ENCODE data around the gene LRWD1. TPM values are rescaled to one million over a fixed set of nuclear protein-coding genes. Genes with fewer than 3 reads are reported as not detected.

LRWD1 gene
- total and polyA plus RNA-seq, 2 experiments from 2014 or later, result 16.0 to 17.8 TPM

DNA sequence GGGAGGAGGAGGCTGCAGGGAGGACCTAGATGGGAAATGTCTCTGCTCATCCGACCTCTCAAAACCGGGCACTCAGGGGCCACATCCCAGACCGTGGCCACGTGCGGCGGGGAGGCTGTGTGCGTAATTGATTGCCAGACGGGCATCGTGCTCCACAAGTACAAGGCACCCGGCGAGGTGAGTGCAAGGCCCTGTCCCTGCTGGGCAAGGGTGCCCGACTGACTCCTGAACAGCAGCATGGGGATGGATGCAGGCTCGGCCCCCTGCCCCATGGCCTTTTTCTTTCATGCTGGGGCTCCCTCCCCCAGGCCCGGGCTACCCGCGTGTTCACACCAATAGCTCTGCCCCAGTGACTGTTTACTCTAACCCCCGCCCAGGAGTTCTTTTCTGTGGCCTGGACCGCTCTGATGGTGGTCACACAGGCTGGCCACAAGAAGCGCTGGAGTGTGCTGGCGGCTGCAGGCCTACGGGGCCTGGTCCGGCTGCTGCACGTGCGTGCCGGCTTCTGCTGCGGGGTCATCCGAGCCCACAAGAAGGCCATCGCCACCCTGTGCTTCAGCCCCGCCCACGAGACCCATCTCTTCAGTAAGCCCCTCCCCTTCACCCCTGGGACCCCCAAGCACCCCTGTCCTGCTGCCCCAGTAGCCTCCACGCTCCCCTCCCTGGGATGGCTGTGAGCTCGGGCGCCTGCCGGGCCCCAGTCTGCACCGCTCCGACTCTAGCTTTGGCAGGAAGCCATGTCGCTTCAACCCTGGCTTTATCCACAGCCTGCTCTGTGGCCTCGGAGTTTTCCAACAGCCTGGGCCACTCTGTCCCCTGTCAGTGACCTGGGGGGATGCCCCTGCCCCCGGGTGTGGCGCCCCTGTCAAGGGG lies 3.9 kb downstream of the LRWD1 start:
- no peaks in the 10 kb centered on the region for H3K36me3 ChIP-seq (replicated peaks; ENCODE audit: insufficient read depth, low read depth)

DNA sequence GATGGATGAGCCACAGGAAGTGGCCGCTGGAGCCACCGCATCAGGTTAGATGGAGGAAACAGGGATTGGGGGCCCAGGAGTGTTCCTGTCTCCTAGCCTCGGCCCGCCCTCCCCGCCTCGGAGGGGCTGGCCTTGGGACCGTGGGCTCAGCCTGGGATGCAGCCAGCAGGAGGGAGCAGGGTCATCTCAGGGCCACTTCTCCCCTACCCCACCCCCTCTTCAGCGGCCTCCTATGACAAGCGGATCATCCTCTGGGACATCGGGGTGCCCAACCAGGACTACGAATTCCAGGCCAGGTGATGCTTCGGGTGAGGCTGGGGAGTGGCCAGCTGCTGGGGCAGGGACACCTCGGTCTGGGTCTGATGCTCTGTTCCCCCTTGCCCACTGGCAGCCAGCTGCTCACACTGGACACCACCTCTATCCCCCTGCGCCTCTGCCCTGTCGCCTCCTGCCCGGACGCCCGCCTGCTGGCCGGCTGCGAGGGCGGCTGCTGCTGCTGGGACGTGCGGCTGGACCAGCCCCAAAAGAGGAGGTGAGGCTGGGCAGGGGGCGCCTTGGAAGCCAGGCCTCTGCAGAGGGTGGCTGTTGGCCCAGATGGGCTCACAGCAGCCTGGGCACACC lies 4.7 kb downstream of the LRWD1 start:
- TF ChIP-seq EZH2phosphoT487 (IDR thresholded peaks at IDR 0.05; ENCODE audit: low read depth, severe bottlenecking, unreplicated experiment) (no peak), EZH2 (IDR thresholded peaks at IDR 0.05; ENCODE audit: borderline replicate concordance) (no peak)
- TF ChIP-seq, protein P1, sequence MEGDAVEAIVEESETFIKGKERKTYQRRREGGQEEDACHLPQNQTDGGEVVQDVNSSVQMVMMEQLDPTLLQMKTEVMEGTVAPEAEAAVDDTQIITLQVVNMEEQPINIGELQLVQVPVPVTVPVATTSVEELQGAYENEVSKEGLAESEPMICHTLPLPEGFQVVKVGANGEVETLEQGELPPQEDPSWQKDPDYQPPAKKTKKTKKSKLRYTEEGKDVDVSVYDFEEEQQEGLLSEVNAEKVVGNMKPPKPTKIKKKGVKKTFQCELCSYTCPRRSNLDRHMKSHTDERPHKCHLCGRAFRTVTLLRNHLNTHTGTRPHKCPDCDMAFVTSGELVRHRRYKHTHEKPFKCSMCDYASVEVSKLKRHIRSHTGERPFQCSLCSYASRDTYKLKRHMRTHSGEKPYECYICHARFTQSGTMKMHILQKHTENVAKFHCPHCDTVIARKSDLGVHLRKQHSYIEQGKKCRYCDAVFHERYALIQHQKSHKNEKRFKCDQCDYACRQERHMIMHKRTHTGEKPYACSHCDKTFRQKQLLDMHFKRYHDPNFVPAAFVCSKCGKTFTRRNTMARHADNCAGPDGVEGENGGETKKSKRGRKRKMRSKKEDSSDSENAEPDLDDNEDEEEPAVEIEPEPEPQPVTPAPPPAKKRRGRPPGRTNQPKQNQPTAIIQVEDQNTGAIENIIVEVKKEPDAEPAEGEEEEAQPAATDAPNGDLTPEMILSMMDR (IDR thresholded peaks at IDR 0.05; ENCODE audit: poor library complexity), result no peak
- H2AFZ ChIP-seq, result no peak overlapping the region
- no peaks in the 10 kb centered on the region for H3K9me3 ChIP-seq (ENCODE audit: low read depth)
- no peaks in the 10 kb centered on the region for H3K4me1 ChIP-seq (ENCODE audit: insufficient read depth)
- no peaks in the 10 kb centered on the region for H3K36me3 ChIP-seq (replicated peaks; ENCODE audit: insufficient read depth, low read depth)
- no peak overlapping the region for H3K27ac ChIP-seq
- no peak for DNase-seq (ENCODE audit: low spot score)
- 91% methylated on average over 24 of the region's 24 CpGs for WGBS (ENCODE audit: low lambda C conversion rate, missing lambda C conversion rate)
- H3K4me3 ChIP-seq, result no peak overlapping the region
- H3K79me2 ChIP-seq, result peaks cover 2% of the 10 kb centered on the region
- H3K9me2 ChIP-seq (replicated peaks; ENCODE audit: insufficient read depth), result no peaks in the 10 kb centered on the region
- no peak overlapping the region for H3K4me2 ChIP-seq
- no peaks in the 10 kb centered on the region for H3K27me3 ChIP-seq
- no peaks in the 10 kb centered on the region for H4K20me1 ChIP-seq (ENCODE audit: insufficient read depth, poor library complexity, severe bottlenecking)

More for the DNA sequence above, 3.9 kb downstream of the LRWD1 start:
- H3K9me3 ChIP-seq (ENCODE audit: low read depth), result no peaks in the 10 kb centered on the region
- H3K27ac ChIP-seq, result no peak overlapping the region
- H3K9me2 ChIP-seq (replicated peaks; ENCODE audit: insufficient read depth), result no peaks in the 10 kb centered on the region
- WGBS (ENCODE audit: low lambda C conversion rate, missing lambda C conversion rate), result 94% methylated on average over 26 of the region's 40 CpGs
- peak; percentile 4 for DNase-seq (ENCODE audit: low spot score)
- H3K4me3 ChIP-seq, result no peak overlapping the region
- H3K79me2 ChIP-seq, result peaks cover 9% of the 10 kb centered on the region
- no peak overlapping the region for H2AFZ ChIP-seq
- TF ChIP-seq, protein P1 (IDR thresholded peaks at IDR 0.05; ENCODE audit: poor library complexity), result no peak
- no peak for TF ChIP-seq EZH2phosphoT487 (IDR thresholded peaks at IDR 0.05; ENCODE audit: low read depth, severe bottlenecking, unreplicated experiment)
- TF ChIP-seq EZH2 (IDR thresholded peaks at IDR 0.05; ENCODE audit: borderline replicate concordance), result no peak
- H3K4me2 ChIP-seq, result no peak overlapping the region
- peaks cover 3% of the 10 kb centered on the region for H3K4me1 ChIP-seq (ENCODE audit: insufficient read depth)
- H3K27me3 ChIP-seq, result no peaks in the 10 kb centered on the region
- no peaks in the 10 kb centered on the region for H4K20me1 ChIP-seq (ENCODE audit: insufficient read depth, poor library complexity, severe bottlenecking)

DNA sequence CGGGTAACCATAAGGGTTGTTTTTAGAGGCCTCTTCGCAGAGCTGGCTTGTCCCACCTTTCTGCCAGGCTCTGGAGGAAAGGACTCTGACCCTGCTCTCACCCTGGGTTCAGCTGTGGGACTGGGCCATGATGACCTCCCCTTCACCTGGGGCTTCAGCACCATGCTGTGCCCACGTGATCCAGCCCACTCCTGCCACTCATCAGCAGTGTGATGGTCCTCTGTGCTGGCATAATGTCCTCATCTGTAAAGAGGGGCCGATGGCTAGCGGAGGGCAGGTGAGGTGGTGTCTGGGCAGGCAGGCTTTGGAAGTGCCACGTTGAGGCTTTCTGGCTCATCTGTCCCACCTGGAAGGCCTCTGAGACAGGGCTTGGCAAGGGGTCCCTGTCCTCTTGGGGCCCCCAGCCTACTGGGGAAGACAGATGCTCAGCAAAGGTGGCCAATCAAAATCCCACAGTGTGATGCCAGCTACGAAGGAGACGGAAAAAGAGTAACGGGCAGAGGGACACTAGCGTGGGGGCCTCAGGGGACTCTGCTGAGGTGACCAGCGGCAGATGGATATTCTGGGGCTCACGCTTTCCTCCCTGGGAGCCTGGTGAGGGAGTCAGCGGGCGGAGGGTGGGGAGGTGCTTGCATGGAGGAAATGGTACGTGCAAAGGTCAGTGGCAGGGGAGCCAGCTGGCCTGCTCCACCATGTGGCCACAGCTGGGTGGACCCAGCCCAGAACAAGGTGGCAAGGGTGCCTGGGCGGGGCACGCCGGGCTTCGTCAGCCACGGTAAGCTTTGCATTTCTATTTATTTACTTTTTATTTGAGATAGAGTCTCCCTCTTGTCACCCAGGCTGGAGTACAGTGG lies 5.4 kb downstream of the LRWD1 start:
- Histone ChIP-seq H3K9me3 (ENCODE audit: low read depth) (no peaks in the 10 kb centered on the region), H3K4me2 (no peak overlapping the region), H4K20me1 (ENCODE audit: insufficient read depth, poor library complexity, severe bottlenecking) (no peaks in the 10 kb centered on the region), H3K4me1 (ENCODE audit: insufficient read depth) (no peaks in the 10 kb centered on the region), H3K27me3 (no peaks in the 10 kb centered on the region), H3K36me3 (replicated peaks; ENCODE audit: insufficient read depth, low read depth) (no peaks in the 10 kb centered on the region), H3K79me2 (no peaks in the 10 kb centered on the region), H3K9me2 (replicated peaks; ENCODE audit: insufficient read depth) (no peaks in the 10 kb centered on the region), H2AFZ (no peak overlapping the region), H3K27ac (no peak overlapping the region), H3K4me3 (no peak overlapping the region)
- no peak for DNase-seq (ENCODE audit: low spot score)
- TF ChIP-seq, protein P1 (IDR thresholded peaks at IDR 0.05; ENCODE audit: poor library complexity), result no peak
- TF ChIP-seq EZH2phosphoT487 (IDR thresholded peaks at IDR 0.05; ENCODE audit: low read depth, severe bottlenecking, unreplicated experiment) (no peak), EZH2 (IDR thresholded peaks at IDR 0.05; ENCODE audit: borderline replicate concordance) (no peak)
- WGBS (ENCODE audit: low lambda C conversion rate, missing lambda C conversion rate), result 86% methylated on average over 20 of the region's 20 CpGs
